Hematopoietic multipotent progenitor cell treated with erythropoietin and hydrocortisone succinate and interleukin-3 and kit ligand, for 15 days (in vitro differentiated cells): ENCODE measurements around the gene TTC1.
"Not testable (repeated sequence)": the region's sequence is repeated elsewhere in the genome, so short reads cannot be mapped to it uniquely, and the experiment has no call there.

Experiments used
- DNase-seq: peaks from one replicate; pipeline ENCODE4 v3.0.0-alpha.2; 2015; ENCODE audit warnings: low spot score

The TTC1 gene

GRCh38 chr5:160001457-160001856 is 7.5 kb upstream of the TTC1 start:
- no peak for DNase-seq

DNA sequence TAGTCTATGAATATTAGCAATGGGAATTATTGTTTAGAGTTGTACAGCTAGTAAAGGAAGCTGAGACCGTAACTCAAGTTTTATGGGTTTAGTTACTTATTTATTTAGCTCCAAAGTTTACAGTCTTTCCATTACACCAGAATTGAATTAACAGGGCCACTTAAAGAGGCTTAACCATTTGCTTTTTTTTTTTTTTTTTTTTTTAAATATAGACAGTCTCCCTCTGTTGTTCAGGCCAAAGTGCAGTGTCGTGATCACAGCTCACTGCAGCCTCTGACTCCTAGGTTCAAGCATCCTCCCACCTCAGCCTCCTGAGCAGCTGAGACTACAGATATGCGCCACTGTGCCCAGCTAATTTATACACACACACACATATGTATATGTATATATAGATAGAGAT is 1.4 kb upstream of the TTC1 start:
- DNase-seq, result no peak

DNA sequence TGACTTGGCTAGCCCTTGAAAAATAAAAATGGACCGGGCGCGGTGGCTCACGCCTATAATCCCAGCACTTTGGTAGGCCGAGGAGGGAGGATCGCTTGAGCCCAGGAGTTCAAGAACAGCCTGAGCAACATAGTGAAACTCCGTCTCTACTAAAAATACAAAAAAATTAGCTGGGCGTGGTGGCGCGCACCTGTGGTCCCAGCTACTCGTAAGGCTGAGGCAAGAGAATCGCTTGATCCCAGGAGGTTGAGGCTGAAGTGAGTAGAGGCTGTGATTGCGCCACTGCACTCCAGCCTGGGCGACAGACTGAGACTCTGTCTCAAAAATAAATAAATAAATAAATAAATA is 436 bp upstream of the TTC1 start:
- DNase-seq, result not testable (repeated sequence)

GRCh38 chr5:160009591-160009989 is 651 bp downstream of the TTC1 start:
- DNase-seq, result peak; percentile 11

- no peak for DNase-seq
These were observed 2.5 kb downstream of the TTC1 start for GRCh38 chr5:160011471-160011870.

GRCh38 chr5:160014197-160014596 is 5.3 kb downstream of the TTC1 start:
- not testable (repeated sequence) for DNase-seq

DNA sequence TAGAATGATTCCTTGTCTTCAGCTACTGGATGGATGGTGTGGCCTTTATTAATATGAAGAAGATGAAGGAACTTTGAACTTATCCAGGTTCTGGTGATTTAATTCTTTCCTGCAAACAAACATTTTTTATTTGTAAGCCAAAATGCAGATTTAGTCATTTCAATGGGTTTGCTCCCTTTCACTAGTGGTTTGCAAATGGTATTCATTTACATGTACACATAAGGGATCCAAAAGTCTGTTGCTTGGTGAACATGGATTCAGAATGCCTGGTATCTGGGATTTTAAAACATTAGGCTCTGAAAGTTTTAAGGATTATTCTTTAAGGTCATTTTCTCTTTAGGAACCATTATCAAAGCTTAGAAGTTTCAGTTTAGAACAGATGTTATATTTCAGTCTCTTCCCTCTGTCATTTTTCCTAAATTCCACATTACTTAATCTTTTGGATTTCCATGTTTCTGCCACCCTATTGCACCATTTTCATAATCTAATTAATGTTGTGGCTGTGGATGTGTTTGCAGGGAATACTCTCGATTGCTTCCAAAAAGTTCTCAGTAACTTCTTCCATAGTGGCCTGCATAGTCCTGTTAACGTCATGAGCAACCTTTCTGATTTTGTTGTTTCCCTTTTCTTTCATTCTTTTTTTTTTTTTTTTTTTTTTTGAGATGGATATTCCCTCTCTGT is 10.1 kb downstream of the TTC1 start:
- no peak for DNase-seq

DNA sequence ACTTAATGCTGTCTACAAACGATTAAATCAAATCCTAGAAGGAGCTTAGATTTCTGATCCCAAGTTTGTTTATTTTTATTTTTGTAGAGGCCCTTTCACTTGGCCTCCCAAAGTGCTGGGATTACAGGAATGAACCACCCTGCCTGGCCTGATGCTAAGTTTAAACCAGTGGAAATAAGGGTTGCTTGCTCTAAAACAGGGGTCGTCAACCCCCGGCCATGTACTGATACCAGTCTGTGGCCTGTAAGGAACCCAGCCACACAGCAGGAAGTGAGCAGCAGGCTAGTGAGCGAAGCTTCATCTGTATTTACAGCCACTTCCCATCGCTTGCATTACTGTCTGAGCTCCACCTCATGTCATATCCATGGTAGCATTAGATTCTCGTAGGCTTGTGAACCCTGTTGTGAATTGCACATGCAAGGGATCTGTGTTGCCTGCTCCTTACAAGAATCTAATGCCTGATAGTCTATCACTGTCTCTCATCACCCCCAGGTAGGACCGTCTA is 11.4 kb downstream of the TTC1 start:
- DNase-seq, result no peak

DNA sequence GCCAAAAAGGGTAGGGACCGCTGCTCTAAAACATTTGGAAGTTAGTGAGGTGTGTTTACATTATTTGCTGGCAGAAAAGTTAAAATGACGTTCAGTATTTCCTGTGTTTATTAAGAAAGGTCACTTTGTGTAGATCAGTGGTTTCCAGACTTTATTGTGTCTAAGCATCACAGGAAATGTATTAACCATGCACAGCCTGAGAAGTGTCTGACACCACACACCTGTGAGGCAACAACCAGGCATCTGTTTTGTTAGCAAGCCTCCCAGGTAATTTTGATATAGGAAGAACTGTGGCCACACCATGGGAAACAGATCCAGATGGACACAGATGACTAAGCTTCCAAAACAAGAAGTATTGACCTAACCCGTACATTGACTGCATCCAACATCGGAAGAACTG is 12.0 kb downstream of the TTC1 start:
- no peak for DNase-seq

- DNase-seq, result peak; percentile 80
These were observed 13.0 kb downstream of the TTC1 start for GRCh38 chr5:160021831-160022446.

GRCh38 chr5:160023007-160023907 is 14.3 kb downstream of the TTC1 start:
- no peak for DNase-seq

GRCh38 chr5:160023908-160024630 is 15.1 kb downstream of the TTC1 start:
- no peak for DNase-seq

- DNase-seq, result no peak
These were observed 20.1 kb downstream of the TTC1 start for GRCh38 chr5:160029004-160029403.

DNA sequence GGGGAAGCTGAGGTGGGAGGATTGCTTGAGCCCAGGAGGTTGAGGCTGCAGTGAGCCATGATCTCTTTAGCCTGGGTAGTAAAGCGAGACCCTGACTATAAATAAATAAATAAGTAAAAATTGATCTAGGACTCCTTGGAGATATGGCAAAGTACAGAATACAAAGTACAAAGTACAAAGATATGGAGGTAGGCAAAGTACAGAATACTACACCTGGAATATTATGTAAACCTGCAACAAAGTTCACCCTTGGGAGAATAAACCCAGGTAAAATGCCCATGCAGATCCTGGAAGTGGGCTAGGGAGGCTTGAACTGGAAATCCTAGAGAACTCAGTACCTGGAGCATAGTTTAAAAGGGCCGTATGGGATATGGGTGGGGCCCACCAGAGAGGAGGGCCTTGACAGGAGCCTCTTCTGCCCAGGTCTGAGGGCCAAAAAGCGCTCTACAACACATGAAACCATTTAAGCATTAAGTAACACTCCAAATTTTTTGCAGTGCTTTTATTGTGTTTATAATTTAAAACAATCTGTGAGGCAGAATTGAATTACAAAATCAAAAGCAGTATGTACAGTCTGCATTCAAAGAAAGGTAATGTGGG is 20.7 kb downstream of the TTC1 start:
- no peak for DNase-seq

- DNase-seq, result no peak
These were observed 21.9 kb downstream of the TTC1 start for GRCh38 chr5:160030631-160031377.

- no peak for DNase-seq
These were observed 24.8 kb downstream of the TTC1 start for GRCh38 chr5:160033546-160034252.

- DNase-seq, result no peak
These were observed 27.3 kb downstream of the TTC1 start for GRCh38 chr5:160036243-160036642.

DNA sequence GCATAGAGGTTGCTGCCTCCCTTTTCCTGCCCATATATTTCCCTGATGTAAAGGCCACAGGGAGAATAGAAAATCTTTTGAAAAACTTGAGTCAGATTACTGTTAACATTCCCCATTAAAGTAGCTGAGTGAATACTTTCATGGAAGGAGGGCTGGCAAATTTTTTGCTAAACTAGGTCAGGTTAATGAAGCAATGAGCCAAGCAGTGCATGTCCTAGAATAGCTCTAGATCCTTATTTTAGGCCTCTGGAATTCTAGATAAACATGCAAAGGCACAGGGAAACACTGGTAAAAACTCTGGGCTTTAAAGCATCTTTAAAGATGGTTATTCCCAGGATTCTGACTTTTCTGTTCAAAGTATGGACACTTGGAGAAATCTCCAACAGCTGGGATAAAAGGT is 27.9 kb downstream of the TTC1 start:
- no peak for DNase-seq

DNA sequence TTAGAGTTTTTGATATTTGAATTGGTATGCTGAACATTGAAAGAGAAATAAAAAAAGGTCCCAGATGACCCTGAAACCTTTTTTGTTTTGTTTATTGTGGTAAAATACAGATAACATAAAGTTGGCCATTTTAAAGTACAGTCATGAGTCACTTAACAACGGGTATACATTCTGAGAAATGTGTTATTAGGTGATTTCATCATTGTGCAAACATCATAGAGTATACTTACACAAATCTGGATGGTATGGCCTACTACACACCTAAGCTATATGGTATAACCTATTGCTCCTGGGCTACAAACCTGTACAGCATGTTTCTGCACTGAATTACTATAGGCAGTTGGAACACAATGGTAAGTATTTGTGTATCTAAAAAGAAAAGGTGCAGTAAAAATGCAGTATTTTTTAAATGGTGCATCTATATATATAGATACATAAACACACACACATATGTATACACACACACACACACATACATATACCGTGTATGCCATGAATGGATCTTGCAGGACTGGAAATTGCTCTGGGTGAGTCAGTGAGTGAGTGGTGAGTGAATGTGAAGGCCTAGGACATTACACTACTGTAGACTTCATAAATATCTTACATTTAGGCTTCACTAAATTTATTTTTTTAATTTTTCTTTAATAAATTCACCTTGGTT is 31.0 kb downstream of the TTC1 start:
- no peak for DNase-seq

DNA sequence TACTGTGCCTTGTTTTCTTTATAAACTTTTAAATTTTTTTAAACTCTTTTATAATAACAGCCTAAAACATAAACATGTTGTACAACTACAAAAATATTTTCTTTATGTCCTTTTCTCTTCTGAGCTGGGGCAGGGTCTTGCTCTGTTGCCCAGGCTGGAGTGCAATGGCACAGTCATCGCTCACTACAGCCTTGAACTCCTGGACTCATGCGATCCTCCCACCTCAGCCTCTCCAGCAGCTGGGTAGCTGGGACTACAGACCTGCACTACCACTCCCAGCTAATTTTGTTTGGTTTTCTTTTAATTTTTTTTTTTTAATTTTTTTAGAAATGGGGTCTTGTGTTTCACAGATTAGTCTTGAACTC is 31.5 kb downstream of the TTC1 start:
- DNase-seq, result no peak
